ENCODE data around the gene SYT1.

SYT1 gene

DNA sequence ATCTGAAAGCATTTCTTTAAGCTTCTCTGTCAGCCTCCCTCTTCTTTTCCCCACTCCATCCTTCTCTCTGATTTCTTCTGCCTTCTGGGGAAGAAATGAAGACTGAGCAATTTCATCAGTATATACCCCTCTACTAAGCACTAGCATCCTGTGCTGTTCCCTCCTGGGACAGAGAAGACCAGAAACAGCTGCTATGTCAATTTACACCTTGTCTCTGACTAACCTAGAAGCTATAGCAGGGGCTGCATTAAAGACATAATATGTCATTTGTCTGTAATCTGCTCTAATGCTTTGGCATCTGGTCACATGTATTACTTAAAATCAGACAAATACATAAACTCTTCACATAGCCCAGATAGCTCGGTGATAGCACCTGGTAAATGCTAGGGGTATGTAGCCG lies 529.3 kb downstream of the SYT1 start:
- no peak for TF ChIP-seq CSRNP3 (CRISPR knock-in tag; IDR thresholded peaks at IDR 0.05)
- TF ChIP-seq, protein P1, sequence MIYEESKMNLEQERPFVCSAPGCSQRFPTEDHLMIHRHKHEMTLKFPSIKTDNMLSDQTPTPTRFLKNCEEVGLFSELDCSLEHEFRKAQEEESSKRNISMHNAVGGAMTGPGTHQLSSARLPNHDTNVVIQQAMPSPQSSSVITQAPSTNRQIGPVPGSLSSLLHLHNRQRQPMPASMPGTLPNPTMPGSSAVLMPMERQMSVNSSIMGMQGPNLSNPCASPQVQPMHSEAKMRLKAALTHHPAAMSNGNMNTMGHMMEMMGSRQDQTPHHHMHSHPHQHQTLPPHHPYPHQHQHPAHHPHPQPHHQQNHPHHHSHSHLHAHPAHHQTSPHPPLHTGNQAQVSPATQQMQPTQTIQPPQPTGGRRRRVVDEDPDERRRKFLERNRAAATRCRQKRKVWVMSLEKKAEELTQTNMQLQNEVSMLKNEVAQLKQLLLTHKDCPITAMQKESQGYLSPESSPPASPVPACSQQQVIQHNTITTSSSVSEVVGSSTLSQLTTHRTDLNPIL (CRISPR knock-in tag; IDR thresholded peaks at IDR 0.05; ENCODE audit: low read depth): no peak
- TF ChIP-seq TOX (CRISPR knock-in tag; IDR thresholded peaks at IDR 0.05; ENCODE audit: borderline replicate concordance): no peak
- no peak for TF ChIP-seq PPARA (CRISPR knock-in tag; IDR thresholded peaks at IDR 0.05; ENCODE audit: borderline replicate concordance)
- TF ChIP-seq, protein P2, sequence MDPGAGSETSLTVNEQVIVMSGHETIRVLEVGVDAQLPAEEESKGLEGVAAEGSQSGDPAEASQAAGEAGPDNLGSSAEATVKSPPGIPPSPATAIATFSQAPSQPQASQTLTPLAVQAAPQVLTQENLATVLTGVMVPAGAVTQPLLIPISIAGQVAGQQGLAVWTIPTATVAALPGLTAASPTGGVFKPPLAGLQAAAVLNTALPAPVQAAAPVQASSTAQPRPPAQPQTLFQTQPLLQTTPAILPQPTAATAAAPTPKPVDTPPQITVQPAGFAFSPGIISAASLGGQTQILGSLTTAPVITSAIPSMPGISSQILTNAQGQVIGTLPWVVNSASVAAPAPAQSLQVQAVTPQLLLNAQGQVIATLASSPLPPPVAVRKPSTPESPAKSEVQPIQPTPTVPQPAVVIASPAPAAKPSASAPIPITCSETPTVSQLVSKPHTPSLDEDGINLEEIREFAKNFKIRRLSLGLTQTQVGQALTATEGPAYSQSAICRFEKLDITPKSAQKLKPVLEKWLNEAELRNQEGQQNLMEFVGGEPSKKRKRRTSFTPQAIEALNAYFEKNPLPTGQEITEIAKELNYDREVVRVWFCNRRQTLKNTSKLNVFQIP (CRISPR knock-in tag; IDR thresholded peaks at IDR 0.05; ENCODE audit: borderline replicate concordance, low read depth): no peak
- TF ChIP-seq, protein P3, sequence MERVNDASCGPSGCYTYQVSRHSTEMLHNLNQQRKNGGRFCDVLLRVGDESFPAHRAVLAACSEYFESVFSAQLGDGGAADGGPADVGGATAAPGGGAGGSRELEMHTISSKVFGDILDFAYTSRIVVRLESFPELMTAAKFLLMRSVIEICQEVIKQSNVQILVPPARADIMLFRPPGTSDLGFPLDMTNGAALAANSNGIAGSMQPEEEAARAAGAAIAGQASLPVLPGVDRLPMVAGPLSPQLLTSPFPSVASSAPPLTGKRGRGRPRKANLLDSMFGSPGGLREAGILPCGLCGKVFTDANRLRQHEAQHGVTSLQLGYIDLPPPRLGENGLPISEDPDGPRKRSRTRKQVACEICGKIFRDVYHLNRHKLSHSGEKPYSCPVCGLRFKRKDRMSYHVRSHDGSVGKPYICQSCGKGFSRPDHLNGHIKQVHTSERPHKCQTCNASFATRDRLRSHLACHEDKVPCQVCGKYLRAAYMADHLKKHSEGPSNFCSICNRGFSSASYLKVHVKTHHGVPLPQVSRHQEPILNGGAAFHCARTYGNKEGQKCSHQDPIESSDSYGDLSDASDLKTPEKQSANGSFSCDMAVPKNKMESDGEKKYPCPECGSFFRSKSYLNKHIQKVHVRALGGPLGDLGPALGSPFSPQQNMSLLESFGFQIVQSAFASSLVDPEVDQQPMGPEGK (CRISPR knock-in tag; IDR thresholded peaks at IDR 0.05; ENCODE audit: borderline replicate concordance): no peak
- no peak for TF ChIP-seq SNAI2 (CRISPR knock-in tag; IDR thresholded peaks at IDR 0.05)
- no peak for TF ChIP-seq ZFP30 (CRISPR knock-in tag; IDR thresholded peaks at IDR 0.05)
- TF ChIP-seq, protein P4, sequence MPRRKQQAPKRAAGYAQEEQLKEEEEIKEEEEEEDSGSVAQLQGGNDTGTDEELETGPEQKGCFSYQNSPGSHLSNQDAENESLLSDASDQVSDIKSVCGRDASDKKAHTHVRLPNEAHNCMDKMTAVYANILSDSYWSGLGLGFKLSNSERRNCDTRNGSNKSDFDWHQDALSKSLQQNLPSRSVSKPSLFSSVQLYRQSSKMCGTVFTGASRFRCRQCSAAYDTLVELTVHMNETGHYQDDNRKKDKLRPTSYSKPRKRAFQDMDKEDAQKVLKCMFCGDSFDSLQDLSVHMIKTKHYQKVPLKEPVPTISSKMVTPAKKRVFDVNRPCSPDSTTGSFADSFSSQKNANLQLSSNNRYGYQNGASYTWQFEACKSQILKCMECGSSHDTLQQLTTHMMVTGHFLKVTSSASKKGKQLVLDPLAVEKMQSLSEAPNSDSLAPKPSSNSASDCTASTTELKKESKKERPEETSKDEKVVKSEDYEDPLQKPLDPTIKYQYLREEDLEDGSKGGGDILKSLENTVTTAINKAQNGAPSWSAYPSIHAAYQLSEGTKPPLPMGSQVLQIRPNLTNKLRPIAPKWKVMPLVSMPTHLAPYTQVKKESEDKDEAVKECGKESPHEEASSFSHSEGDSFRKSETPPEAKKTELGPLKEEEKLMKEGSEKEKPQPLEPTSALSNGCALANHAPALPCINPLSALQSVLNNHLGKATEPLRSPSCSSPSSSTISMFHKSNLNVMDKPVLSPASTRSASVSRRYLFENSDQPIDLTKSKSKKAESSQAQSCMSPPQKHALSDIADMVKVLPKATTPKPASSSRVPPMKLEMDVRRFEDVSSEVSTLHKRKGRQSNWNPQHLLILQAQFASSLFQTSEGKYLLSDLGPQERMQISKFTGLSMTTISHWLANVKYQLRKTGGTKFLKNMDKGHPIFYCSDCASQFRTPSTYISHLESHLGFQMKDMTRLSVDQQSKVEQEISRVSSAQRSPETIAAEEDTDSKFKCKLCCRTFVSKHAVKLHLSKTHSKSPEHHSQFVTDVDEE (CRISPR knock-in tag; IDR thresholded peaks at IDR 0.05): no peak
- no peak for TF ChIP-seq OSR1 (CRISPR knock-in tag; IDR thresholded peaks at IDR 0.05)
- no peak for TF ChIP-seq TCF4 (CRISPR knock-in tag; IDR thresholded peaks at IDR 0.05; ENCODE audit: borderline replicate concordance)
- TF ChIP-seq ZNF565 (CRISPR knock-in tag; conservative IDR thresholded peaks at IDR 0.05; ENCODE audit: low read depth): no peak
- no peak for TF ChIP-seq RARB (CRISPR knock-in tag; IDR thresholded peaks at IDR 0.05)
- no peak for TF ChIP-seq CSDC2 (CRISPR knock-in tag; IDR thresholded peaks at IDR 0.05)
- TF ChIP-seq GLIS3 (CRISPR knock-in tag; IDR thresholded peaks at IDR 0.05): no peak
- TF ChIP-seq ISL1 (CRISPR knock-in tag; IDR thresholded peaks at IDR 0.05): no peak
- no peak for ATAC-seq

DNA sequence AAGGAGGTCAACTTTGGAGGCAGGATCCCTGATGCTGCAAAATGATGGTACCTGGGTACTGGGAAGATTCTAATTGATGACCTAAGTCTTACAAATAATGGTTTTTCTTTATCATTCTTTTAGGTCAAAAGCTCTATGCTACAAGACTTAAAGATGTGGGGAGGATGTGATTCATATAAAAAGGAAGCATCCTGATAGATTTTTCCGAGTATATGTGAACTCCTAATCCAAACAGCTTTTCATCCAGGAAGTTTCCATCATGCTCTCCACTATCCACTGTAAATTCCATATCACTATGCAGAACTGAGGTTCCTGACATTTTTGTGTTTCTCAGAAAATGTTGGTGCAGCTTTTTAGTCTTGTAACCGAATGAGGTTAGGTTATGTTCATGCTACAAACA lies 533.0 kb downstream of the SYT1 start:
- no peak; the same call in 2 of the 3 replicates for ATAC-seq
- no peak for TF ChIP-seq BACH2 (CRISPR knock-in tag; IDR thresholded peaks at IDR 0.05; ENCODE audit: borderline replicate concordance)
- TF ChIP-seq, protein P4 (CRISPR knock-in tag; IDR thresholded peaks at IDR 0.05): no peak
- no peak for TF ChIP-seq ISL1 (CRISPR knock-in tag; IDR thresholded peaks at IDR 0.05)
- no peak for TF ChIP-seq ZC3H10 (CRISPR knock-in tag; IDR thresholded peaks at IDR 0.05)
- no peak for TF ChIP-seq OSR1 (CRISPR knock-in tag; IDR thresholded peaks at IDR 0.05)
- TF ChIP-seq, protein P3 (CRISPR knock-in tag; IDR thresholded peaks at IDR 0.05; ENCODE audit: borderline replicate concordance): no peak
- TF ChIP-seq TOX (CRISPR knock-in tag; IDR thresholded peaks at IDR 0.05; ENCODE audit: borderline replicate concordance): no peak
- TF ChIP-seq RARB (CRISPR knock-in tag; IDR thresholded peaks at IDR 0.05): no peak
- TF ChIP-seq ESRRG (CRISPR knock-in tag; IDR thresholded peaks at IDR 0.05): no peak
- no peak for TF ChIP-seq CSDC2 (CRISPR knock-in tag; IDR thresholded peaks at IDR 0.05)
- no peak for TF ChIP-seq GLIS3 (CRISPR knock-in tag; IDR thresholded peaks at IDR 0.05)
- no peak for TF ChIP-seq ZNF8 (CRISPR knock-in tag; IDR thresholded peaks at IDR 0.05)
- no peak for TF ChIP-seq ZNF565 (CRISPR knock-in tag; conservative IDR thresholded peaks at IDR 0.05; ENCODE audit: low read depth)

Data from SK-N-SH treated with all-trans-retinoic acid at 6 μM for 48 hours (cell line).